Inflammatory macrophage treated with lipopolysaccharide for 1 hour (primary cell): ENCODE results near the gene POLR3GL.
"Not testable (repeated sequence)": the region's sequence is repeated elsewhere in the genome, so short reads cannot be mapped to it uniquely, and the experiment has no call there.

ENCODE experiments used
- DNase-seq, 2 donors: peaks; one replicate each; pipeline ENCODE4 v3.0.0-alpha.2; 2020 to 2022

Gene POLR3GL

GRCh38 chr1:146021622-146022402 is 57.3 kb downstream of the POLR3GL start, which contains the start of gene HJV:
Gene HJV, minus strand, starts transcription at chr1:146021735. Its CDS starts 1,504 bp downstream, at chr1:146020231.
- no peak for DNase-seq

GRCh38 chr1:146022403-146023127 is 58.1 kb downstream of the POLR3GL start:
- no peak for DNase-seq

- DNase-seq: not testable (repeated sequence)
Measured at GRCh38 chr1:146025787-146026495, 61.5 kb downstream of the POLR3GL start.

GRCh38 chr1:146026650-146027049 is 62.2 kb downstream of the POLR3GL start:
- not testable (repeated sequence) for DNase-seq
